SK-N-DZ (cell line): ENCODE results near the gene LIN28B.

ENCODE experiments used
- DNase-seq: peaks from one replicate; pipeline ENCODE4 v3.0.0-alpha.2; 2015; ENCODE audit warnings: low spot score
- small RNA-seq, 2 experiments: library from RNA; depleted of rRNA; stranded (forward); fragments of <200 nt; gene quantifications; one replicate each; pipeline ENCODE3, GENCODE V24; 2014

LIN28B gene

DNA sequence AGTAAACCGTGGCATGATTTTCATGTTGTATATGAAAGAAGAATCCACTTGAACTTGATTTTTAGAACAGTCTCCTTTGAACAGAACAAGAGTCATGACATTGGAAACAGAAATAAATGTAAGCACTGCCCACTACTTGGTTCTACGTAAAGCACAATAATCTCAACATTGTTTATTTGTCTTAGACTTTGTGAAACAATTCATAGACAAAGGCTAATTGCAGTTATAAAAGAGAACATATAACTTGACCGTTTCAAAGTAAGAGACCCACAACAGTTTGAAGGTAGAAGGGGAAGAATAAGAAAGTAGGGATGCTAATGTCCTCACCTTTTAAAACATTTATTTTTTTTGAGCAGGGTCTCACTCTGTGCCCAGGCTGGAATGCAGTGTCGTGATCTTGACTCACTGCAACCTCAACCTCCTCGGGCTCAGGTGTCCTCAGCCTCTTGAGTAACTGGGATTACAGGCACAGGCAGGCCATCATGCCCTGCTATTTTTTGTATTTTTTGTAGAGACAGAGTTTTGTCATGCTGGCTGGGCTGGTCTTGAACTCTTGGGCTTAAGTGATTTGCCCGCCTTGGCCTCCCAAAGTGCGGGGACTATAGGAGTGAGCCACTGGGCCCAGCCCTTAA is 151.8 kb downstream of the LIN28B start:
- DNase-seq: no peak

- DNase-seq: no peak
Observed at GRCh38 chr6:105109955-105110895, 153.3 kb downstream of the LIN28B start.

DNA sequence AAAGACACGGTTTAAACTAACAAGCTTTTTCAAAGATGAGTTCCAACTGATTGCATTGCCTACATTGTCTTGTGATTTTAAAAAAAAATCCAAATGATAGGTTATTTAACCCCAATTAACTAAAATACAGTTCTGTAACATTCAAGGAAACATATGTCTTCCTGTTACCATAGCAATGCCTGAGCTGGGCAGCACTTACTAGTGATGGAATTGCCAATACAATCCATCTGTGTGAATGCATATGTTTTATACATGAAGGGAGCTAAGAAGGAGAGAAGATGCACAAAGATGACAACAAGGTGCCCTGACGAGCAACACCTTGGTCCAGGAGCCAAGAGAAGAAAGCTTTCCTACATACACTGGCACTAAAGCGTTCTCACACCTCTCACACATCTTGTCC is 154.2 kb downstream of the LIN28B start:
- DNase-seq: no peak

GRCh38 chr6:105111871-105112270 is 155.0 kb downstream of the LIN28B start:
- no peak for DNase-seq

- DNase-seq: no peak
Observed at GRCh38 chr6:105112577-105112976, 155.7 kb downstream of the LIN28B start.

- DNase-seq: no peak
Observed at GRCh38 chr6:105113422-105113821, 156.5 kb downstream of the LIN28B start.

DNA sequence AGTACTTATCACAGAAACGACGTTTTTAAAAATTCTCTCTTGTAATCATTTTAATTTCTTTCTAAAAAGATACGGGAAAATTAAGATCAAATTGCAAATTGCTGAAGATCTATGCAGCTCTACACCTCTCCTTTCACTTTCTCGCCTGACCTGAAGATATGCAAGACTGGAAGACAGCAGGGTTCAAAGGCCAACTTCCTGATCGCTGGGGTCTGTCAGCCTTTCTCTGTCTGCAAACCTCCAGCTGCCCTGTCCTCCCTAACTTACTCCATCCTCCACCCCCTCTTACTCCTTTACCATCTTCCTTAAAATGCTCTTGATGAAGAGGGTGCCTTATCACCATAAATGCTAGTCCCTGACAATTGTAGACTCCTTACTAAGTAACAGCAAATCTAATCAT is 159.2 kb downstream of the LIN28B start:
- no peak for DNase-seq

GRCh38 chr6:105120570-105120969 is 163.7 kb downstream of the LIN28B start:
- DNase-seq: no peak

DNA sequence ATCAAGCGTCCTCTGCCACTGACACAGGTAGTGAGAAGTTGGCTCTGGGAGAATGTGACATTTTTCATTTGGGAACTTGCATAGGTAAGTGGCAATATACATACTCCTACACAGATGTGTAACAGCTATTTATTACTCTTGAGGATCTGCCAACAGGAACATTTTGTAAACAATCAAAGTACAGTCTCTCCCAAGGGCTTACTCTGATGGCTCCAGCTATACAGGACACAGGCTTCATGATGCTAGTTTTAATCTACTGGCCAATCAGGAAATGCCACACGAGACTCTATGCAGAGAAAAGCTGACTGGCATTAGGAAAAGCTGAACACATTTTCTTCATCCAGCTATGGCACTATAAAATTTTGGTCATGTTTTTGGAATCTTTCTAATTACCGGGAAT is 165.1 kb downstream of the LIN28B start:
- DNase-seq: no peak

- peak; percentile 4 for DNase-seq
Observed at GRCh38 chr6:105122717-105123116, 165.8 kb downstream of the LIN28B start.

Small RNA genes lying within 50 kb of the gene (small RNA-seq; reads per million reads assigned to genes)
- 0 reads per million in 2 experiments for gene RNU6-1106P
